H1 (cell line): ENCODE data around the gene PLTP. TPM values are rescaled to one million over a fixed set of nuclear protein-coding genes. Genes with fewer than 3 reads are reported as not detected.

ENCODE experiments used
- CTCF ChIA-PET: fragments of 300-600 bp; sonication (Branson Sonifier 250); formaldehyde crosslinking; loops from one replicate; lab custom pipeline; 2021; ENCODE audit not compliant: partially characterized antibody; lab: Charles Lee
- POLR2A ChIA-PET: fragments of 300-600 bp; sonication (Branson Sonifier 250); formaldehyde crosslinking; loops from one replicate; lab custom pipeline; 2021; ENCODE audit warnings: inconsistent platforms; ENCODE audit not compliant: partially characterized antibody; lab: Charles Lee
- DNase-seq, 2 experiments: peaks; one replicate each; pipeline versions ENCODE4 v3.0.0 to v3.0.0-alpha.2; 2010 to 2022; ENCODE audit warnings: low spot score in 2 of 2, low read depth in 1 of 2, mixed read lengths in 1 of 2
- FAIRE-seq: peaks from 2 replicates; lab custom pipeline; 2011; peaks lifted over from hg19 to GRCh38; lab: Jason Lieb, UNC
- H2AFZ ChIP-seq: 2 replicates; pipeline ENCODE4 v1.8.1; 2012; ENCODE audit warnings: low read length, inconsistent platforms
- H2AK5ac ChIP-seq: 2 replicates; pipeline ENCODE4 v1.6.1; 2013; ENCODE audit warnings: low read depth, low read length
- H2BK120ac ChIP-seq: replicated peaks from 2 replicates; pipeline ENCODE3; 2013; ENCODE audit warnings: low read depth, low read length, inconsistent platforms
- H2BK12ac ChIP-seq: 2 replicates; pipeline ENCODE4 v1.6.1; 2013; ENCODE audit warnings: low read depth, low read length
- H2BK15ac ChIP-seq: 2 replicates; pipeline ENCODE4 v1.6.1; 2013; ENCODE audit warnings: low read length
- H2BK20ac ChIP-seq: 2 replicates; pipeline ENCODE4 v1.6.1; 2013; ENCODE audit warnings: low read length
- H2BK5ac ChIP-seq: 2 replicates; pipeline ENCODE4 v1.6.1; 2013; ENCODE audit warnings: low read depth, low read length
- H3K14ac ChIP-seq: 2 replicates; pipeline ENCODE4 v1.6.1; 2013; ENCODE audit warnings: inconsistent platforms; ENCODE audit not compliant: insufficient read length
- H3K18ac ChIP-seq: 2 replicates; pipeline ENCODE4 v1.6.1; 2013; ENCODE audit warnings: low read length; ENCODE audit errors: extremely low read depth
- H3K23ac ChIP-seq: 2 replicates; pipeline ENCODE4 v1.6.1; 2013; ENCODE audit warnings: inconsistent platforms; ENCODE audit not compliant: insufficient read length
- H3K23me2 ChIP-seq: 2 replicates; pipeline ENCODE4 v1.6.1; 2013; ENCODE audit warnings: low read depth, low read length
- H3K27ac ChIP-seq: 2 replicates; pipeline ENCODE4 v1.6.1; 2011; ENCODE audit warnings: low read depth, low read length, inconsistent platforms
- H3K27me3 ChIP-seq, 4 experiments: replicated peaks in 1 of 4; 1 replicate in 1 of 4; 2 replicates in 3 of 4; pipeline versions ENCODE4 v1.6.1 to v1.8.1; 2011 to 2013; ENCODE audit warnings: low read length in 3 of 4, mild to moderate bottlenecking in 3 of 4, inconsistent platforms in 2 of 4, mixed read lengths in 2 of 4, moderate library complexity in 1 of 4; ENCODE audit not compliant: control insufficient read depth in 3 of 4, insufficient read depth in 3 of 4; ENCODE audit errors: extremely low read depth in 1 of 4
- H3K36me3 ChIP-seq, 4 experiments: 2 replicates each; pipeline versions ENCODE4 v1.6.1 to v1.8.1; 2011 to 2013; ENCODE audit warnings: mild to moderate bottlenecking in 4 of 4, low read length in 3 of 4, moderate library complexity in 2 of 4, control low read depth in 1 of 4, inconsistent platforms in 1 of 4; ENCODE audit not compliant: insufficient read depth in 4 of 4, control insufficient read depth in 2 of 4
- H3K4ac ChIP-seq: replicated peaks from 2 replicates; pipeline ENCODE3; 2013; ENCODE audit warnings: low read length, low read depth, mixed read lengths, inconsistent platforms; ENCODE audit not compliant: insufficient read length
- H3K4me1 ChIP-seq, 4 experiments: replicated peaks in 1 of 4; 1 replicate in 1 of 4; 2 replicates in 3 of 4; pipeline versions ENCODE4 v1.6.1 to v1.8.1; 2011 to 2013; ENCODE audit warnings: low read length in 3 of 4, inconsistent platforms in 2 of 4, mixed read lengths in 1 of 4; ENCODE audit not compliant: insufficient read depth in 4 of 4, control insufficient read depth in 3 of 4
- H3K4me2 ChIP-seq, 2 experiments: 2 replicates each; pipeline versions ENCODE4 v1.6.1 to v1.8.1; 2011 to 2013; ENCODE audit warnings: low read depth in 2 of 2, low read length in 2 of 2, control low read depth in 1 of 2, inconsistent platforms in 1 of 2, mild to moderate bottlenecking in 1 of 2; ENCODE audit not compliant: insufficient read depth in 1 of 2
- H3K4me3 ChIP-seq, 4 experiments: fragments of 200-600, 300-600 bp in 1 of 4; sonication (generic), shearing (Covaris generic), sonication (Bioruptor Twin) in 1 of 4; 2 replicates each; pipeline versions ENCODE4 v1.5.1 to v1.8.1; 2011 to 2016; ENCODE audit warnings: low read length in 4 of 4, low read depth in 3 of 4, control low read depth in 2 of 4, inconsistent platforms in 2 of 4, mild to moderate bottlenecking in 2 of 4, mixed read lengths in 1 of 4, moderate library complexity in 1 of 4; ENCODE audit not compliant: insufficient read depth in 2 of 4; ENCODE audit errors: extremely low read depth in 1 of 4
- H3K56ac ChIP-seq: replicated peaks from 2 replicates; pipeline ENCODE3; 2013; ENCODE audit warnings: low read depth, mild to moderate bottlenecking, mixed read lengths, low read length, inconsistent platforms; ENCODE audit not compliant: insufficient read length
- H3K79me1 ChIP-seq: 2 replicates; pipeline ENCODE4 v1.6.1; 2013; ENCODE audit warnings: low read depth, low read length, control low read depth
- H3K79me2 ChIP-seq, 2 experiments: 2 replicates each; pipeline versions ENCODE4 v1.6.1 to v1.8.1; 2012 to 2013; ENCODE audit warnings: low read length in 2 of 2, mild to moderate bottlenecking in 2 of 2, inconsistent platforms in 1 of 2; ENCODE audit not compliant: insufficient read depth in 2 of 2, control insufficient read depth in 1 of 2
- H3K9ac ChIP-seq, 4 experiments: replicated peaks in 1 of 4; 1 replicate in 1 of 4; 2 replicates in 3 of 4; pipeline versions ENCODE4 v1.6.1 to v1.8.1; 2011 to 2013; ENCODE audit warnings: low read depth in 3 of 4, low read length in 3 of 4, control low read depth in 2 of 4, mild to moderate bottlenecking in 2 of 4, moderate library complexity in 2 of 4, inconsistent platforms in 1 of 4; ENCODE audit errors: extremely low read depth in 1 of 4
- H3K9me3 ChIP-seq, 2 experiments: 2 replicates each; pipeline versions ENCODE4 v1.6.1 to v1.8.1; 2012 to 2013; ENCODE audit warnings: mild to moderate bottlenecking in 2 of 2, moderate library complexity in 2 of 2, control low read depth in 1 of 2, inconsistent platforms in 1 of 2, low read depth in 1 of 2, low read length in 1 of 2, mixed read lengths in 1 of 2; ENCODE audit not compliant: insufficient read depth in 2 of 2
- H4K20me1 ChIP-seq, 2 experiments: replicated peaks in 1 of 2; 2 replicates each; pipeline versions ENCODE3 to v1.8.1; 2011 to 2013; ENCODE audit warnings: inconsistent platforms in 2 of 2, low read length in 2 of 2, mild to moderate bottlenecking in 1 of 2; ENCODE audit not compliant: insufficient read depth in 2 of 2, control insufficient read depth in 1 of 2
- H4K5ac ChIP-seq: 2 replicates; pipeline ENCODE4 v1.6.1; 2013; ENCODE audit warnings: low read length, low read depth, mixed read lengths, inconsistent platforms; ENCODE audit not compliant: insufficient read length
- H4K8ac ChIP-seq: 2 replicates; pipeline ENCODE4 v1.8.0; 2013; ENCODE audit warnings: mild to moderate bottlenecking, moderate library complexity, low read length, inconsistent platforms; ENCODE audit not compliant: insufficient read depth; ENCODE audit errors: extremely low read depth
- H4K91ac ChIP-seq: replicated peaks from 2 replicates; pipeline ENCODE3; 2013; ENCODE audit warnings: low read length, mixed read lengths, inconsistent platforms; ENCODE audit not compliant: insufficient read length
- EP300 ChIP-seq, 2 experiments: IDR thresholded peaks; 1 replicate in 1 of 2; 2 replicates in 1 of 2; pipeline ENCODE4 v1.6.1; 2011 to 2012; ENCODE audit warnings: low read depth in 2 of 2, low read length in 2 of 2, mild to moderate bottlenecking in 2 of 2, borderline replicate concordance in 1 of 2, inconsistent platforms in 1 of 2, moderate library complexity in 1 of 2
- GTF2F1 ChIP-seq: IDR thresholded peaks from 2 replicates; pipeline ENCODE4 v1.6.1; 2012; ENCODE audit warnings: low read depth, low read length, improper control_type of control experiment, borderline replicate concordance
- KDM5A ChIP-seq: fragments of 200-600 bp; IDR thresholded peaks from 2 replicates; pipeline ENCODE4 v1.7.1; 2012; ENCODE audit warnings: mild to moderate bottlenecking, low read length, inconsistent platforms, mixed read lengths
- NANOG ChIP-seq: IDR thresholded peaks from 2 replicates; pipeline ENCODE4 v1.6.1; 2011; ENCODE audit warnings: low read length, low read depth, mild to moderate bottlenecking, inconsistent platforms; ENCODE audit not compliant: insufficient read depth, poor library complexity, severe bottlenecking
- NRF1 ChIP-seq: IDR thresholded peaks from 2 replicates; pipeline ENCODE4 v1.6.1; 2011; ENCODE audit warnings: mild to moderate bottlenecking, low read depth, low read length, improper control_type of control experiment
- RNF2 ChIP-seq: fragments of 200-900, 300-1000 bp; sonication (generic); IDR thresholded peaks from 2 replicates; pipeline ENCODE4 v1.7.1; 2016; ENCODE audit warnings: borderline replicate concordance, low read depth, mild to moderate bottlenecking, antibody characterized with exemption, low read length; ENCODE audit not compliant: poor library complexity, severe bottlenecking; ENCODE audit errors: missing control alignments
- SIRT6 ChIP-seq: IDR thresholded peaks from one replicate; pipeline ENCODE4 v1.7.1; 2012; ENCODE audit warnings: low read length, inconsistent platforms
- WGBS, 2 experiments: shearing (Covaris generic) in 1 of 2; methylation state at CpG; one replicate each; pipeline versions ENCODE4 v1.1.6 to v1.1.7; 2013 to 2015; ENCODE audit warnings: low lambda C conversion rate in 2 of 2, mixed read lengths in 2 of 2, inconsistent platforms in 1 of 2, low coverage in 1 of 2, missing lambda C conversion rate in 1 of 2; ENCODE audit not compliant: insufficient replicate concordance in 2 of 2, insufficient coverage in 1 of 2, insufficient read length in 1 of 2; ENCODE audit errors: extremely low coverage in 1 of 2, missing lambda C conversion rate in 1 of 2; 5-methylcytosine and 5-hydroxymethylcytosine counted together
- polyA plus RNA-seq, 7 experiments: library from polyadenylated mRNA; depleted of rRNA in 3 of 7; stranded (reverse) in 5 of 7; unstranded in 2 of 7; fragments of >200 nt in 5 of 7; fragments of 200-250 nt in 2 of 7; gene quantifications; 1 replicate in 5 of 7; 2 replicates in 1 of 7; 4 replicates in 1 of 7; pipeline versions ENCODE4 v1.2.1 to v1.2.3, GENCODE V29; 2011 to 2013; ENCODE audit warnings: missing spikeins in 2 of 7, mixed read lengths in 2 of 7
- total RNA-seq: library from RNA; stranded (reverse); fragmentation: NEBNext Ultra II Directional; extraction: Animal tissue kit (Norgen Biotek cat#: 25700); gene quantifications from 2 replicates; pipeline ENCODE4 v1.2.1, GENCODE V29; 2021
- TF ChIP-seq, protein P1 (sequence below), 3 experiments: IDR thresholded peaks; 1 replicate in 2 of 3; 2 replicates in 1 of 3; pipeline versions ENCODE4 v1.5.1 to v1.6.1; 2011; ENCODE audit warnings: low read length in 3 of 3, mild to moderate bottlenecking in 3 of 3, inconsistent platforms in 2 of 3, low read depth in 1 of 3, moderate library complexity in 1 of 3; ENCODE audit not compliant: insufficient read depth in 1 of 3; ENCODE audit errors: control extremely low read depth in 1 of 3

Gene PLTP
- total and polyA plus RNA-seq, 2 of the 8 experiments (the other 6 are each of a cell fraction or from before 2014, with no cell fraction given), result 120 to 194 TPM

- no peak overlapping the region for H3K56ac ChIP-seq
- no peak overlapping the region for H3K9ac ChIP-seq
- H4K5ac ChIP-seq, result no peak overlapping the region
- no peak overlapping the region for H2BK12ac ChIP-seq
- no peak overlapping the region for H3K27ac ChIP-seq
- no peak overlapping the region for H4K8ac ChIP-seq
- H2AFZ ChIP-seq, result no peak overlapping the region
- H3K14ac ChIP-seq, result no peak overlapping the region
- POLR2A ChIA-PET, result interaction anchor here (0.6 to 14.0 kb wide), 12 partner anchors 11 to 147 kb away, joined by 3 to 283 read pairs (median 4); partner anchors contain the start of genes PCIF1, PLTP and ZNF335
- no peaks in the 10 kb centered on the region for H3K23me2 ChIP-seq
- H2AK5ac ChIP-seq, result no peak overlapping the region
- no peak overlapping the region for H3K23ac ChIP-seq
- 93% methylated on average over 9 of the region's 9 CpGs; no CpG with 5 or more reads in 1 of the 2 experiments for WGBS, 2 experiments
- peaks cover 2% of the 10 kb centered on the region; the same call in 1 of the 2 replicates for H3K79me1 ChIP-seq
- no peaks in the 10 kb centered on the region for H3K27me3 ChIP-seq
- H3K4me1 ChIP-seq, result peaks cover 0 to 3% (median 1%) of the 10 kb centered on the region in 4 experiments; a peak in 1 of 7 replicates
- H2BK120ac ChIP-seq, result no peak overlapping the region
- H3K36me3 ChIP-seq, result peaks cover 6 to 34% (median 15%) of the 10 kb centered on the region in 4 experiments
- CTCF ChIA-PET, result interaction anchor here (1.0 to 4.2 kb wide), 11 partner anchors 9 to 154 kb away, joined by 3 to 25 read pairs (median 5); partner anchors contain the start of genes CTSA and NEURL2
- no peak overlapping the region for H2BK5ac ChIP-seq
- H2BK20ac ChIP-seq, result no peak overlapping the region
- no peak overlapping the region for H3K4me3 ChIP-seq
- no peak overlapping the region for H3K4ac ChIP-seq
- no peak for FAIRE-seq
- H2BK15ac ChIP-seq, result no peak overlapping the region
- no peaks in the 10 kb centered on the region for H3K9me3 ChIP-seq
- H4K91ac ChIP-seq, result no peak overlapping the region
- H4K20me1 ChIP-seq, result peaks cover 0 to 6% of the 10 kb centered on the region in 2 experiments
- no peak overlapping the region for H3K4me2 ChIP-seq
- DNase-seq, result no peak
- H3K79me2 ChIP-seq, result no peaks in the 10 kb centered on the region
- H3K18ac ChIP-seq, result no peak overlapping the region
- TF ChIP-seq EP300 (IDR thresholded peaks at IDR 0.05; ENCODE audit: borderline replicate concordance in 1 of 2, low read depth in 2 of 2, low read length in 2 of 2), result no peak
- TF ChIP-seq KDM5A, result no peak
- TF ChIP-seq SIRT6, result no peak
- no peak for TF ChIP-seq RNF2
- no peak for TF ChIP-seq GTF2F1
- TF ChIP-seq, protein P1, sequence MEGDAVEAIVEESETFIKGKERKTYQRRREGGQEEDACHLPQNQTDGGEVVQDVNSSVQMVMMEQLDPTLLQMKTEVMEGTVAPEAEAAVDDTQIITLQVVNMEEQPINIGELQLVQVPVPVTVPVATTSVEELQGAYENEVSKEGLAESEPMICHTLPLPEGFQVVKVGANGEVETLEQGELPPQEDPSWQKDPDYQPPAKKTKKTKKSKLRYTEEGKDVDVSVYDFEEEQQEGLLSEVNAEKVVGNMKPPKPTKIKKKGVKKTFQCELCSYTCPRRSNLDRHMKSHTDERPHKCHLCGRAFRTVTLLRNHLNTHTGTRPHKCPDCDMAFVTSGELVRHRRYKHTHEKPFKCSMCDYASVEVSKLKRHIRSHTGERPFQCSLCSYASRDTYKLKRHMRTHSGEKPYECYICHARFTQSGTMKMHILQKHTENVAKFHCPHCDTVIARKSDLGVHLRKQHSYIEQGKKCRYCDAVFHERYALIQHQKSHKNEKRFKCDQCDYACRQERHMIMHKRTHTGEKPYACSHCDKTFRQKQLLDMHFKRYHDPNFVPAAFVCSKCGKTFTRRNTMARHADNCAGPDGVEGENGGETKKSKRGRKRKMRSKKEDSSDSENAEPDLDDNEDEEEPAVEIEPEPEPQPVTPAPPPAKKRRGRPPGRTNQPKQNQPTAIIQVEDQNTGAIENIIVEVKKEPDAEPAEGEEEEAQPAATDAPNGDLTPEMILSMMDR (IDR thresholded peaks at IDR 0.05; ENCODE audit: control extremely low read depth in 1 of 3, insufficient read depth in 1 of 3, low read depth in 1 of 3, low read length in 3 of 3), result 0 out of 4 replicates have a peak, but pooled peaks of 1 of the 3 experiments have one; percentile 4
- no peak for TF ChIP-seq NRF1
- no peak for TF ChIP-seq NANOG
Observed at GRCh38 chr20:45953672-45954071, 41.7 kb upstream of the PLTP start.
